CD4-positive, alpha-beta T cell (primary cell): ENCODE results near the gene TENM4. TPM values are rescaled to one million over a fixed set of nuclear protein-coding genes. Genes with fewer than 3 reads are reported as not detected.

ENCODE experiments used
- ATAC-seq: fragments of 200-7000 bp; cut with Tn5 transposase; one replicate; pipeline ENCODE4 v1.10.0; 2022; ENCODE audit warnings: mild to moderate bottlenecking; ENCODE audit not compliant: poor library complexity
- CTCF ChIA-PET: fragments of 350-600 bp; sonication (Branson Sonifier 250); formaldehyde crosslinking; loops from one replicate; lab custom pipeline; 2021; ENCODE audit warnings: antibody characterized with exemption, inconsistent platforms; lab: Charles Lee
- POLR2A ChIA-PET: fragments of 350-600 bp; sonication (Branson Sonifier 250); formaldehyde crosslinking; loops from one replicate; lab custom pipeline; 2021; ENCODE audit warnings: antibody characterized with exemption, inconsistent platforms; lab: Charles Lee
- DNase-seq, 14 experiments: peaks; one replicate each; pipeline ENCODE4 v3.0.0-alpha.2; 2013 to 2020; ENCODE audit warnings: mixed read lengths in 2 of 14
- H3K27ac ChIP-seq, 2 donors: one replicate each; pipeline versions ENCODE4 v1.5.1 to v1.7.0; 2013; ENCODE audit warnings: low read length in 2 of 2, low read depth in 1 of 2, mild to moderate bottlenecking in 1 of 2
- H3K27me3 ChIP-seq, 2 experiments: 1 replicate in 1 of 2; 2 replicates in 1 of 2; pipeline versions ENCODE4 v1.6.1 to v1.7.0; 2013; ENCODE audit warnings: low read length in 2 of 2, control low read depth in 1 of 2, mild to moderate bottlenecking in 1 of 2, moderate library complexity in 1 of 2; ENCODE audit not compliant: insufficient read depth in 2 of 2, control insufficient read depth in 1 of 2
- H3K36me3 ChIP-seq: one replicate; pipeline ENCODE4 v1.6.1; 2013; ENCODE audit warnings: low read length, control low read depth; ENCODE audit not compliant: insufficient read depth
- H3K4me1 ChIP-seq: one replicate; pipeline ENCODE4 v1.6.1; 2013; ENCODE audit warnings: low read length, control low read depth; ENCODE audit not compliant: insufficient read depth
- H3K4me3 ChIP-seq: one replicate; pipeline ENCODE4 v1.5.1; 2013; ENCODE audit warnings: mild to moderate bottlenecking, low read length, moderate library complexity
- H3K9me3 ChIP-seq, 2 experiments: 1 replicate in 1 of 2; 2 replicates in 1 of 2; pipeline versions ENCODE4 v1.6.1 to v1.7.0; 2013; ENCODE audit warnings: low read length in 2 of 2, mild to moderate bottlenecking in 2 of 2, control low read depth in 1 of 2, moderate library complexity in 1 of 2; ENCODE audit not compliant: control insufficient read depth in 1 of 2, insufficient read depth in 1 of 2
- H3K27ac Mint-ChIP-seq: one replicate; pipeline ENCODE4 v1.8.0; 2020; ENCODE audit warnings: mixed read lengths
- H3K27me3 Mint-ChIP-seq: one replicate; pipeline ENCODE4 v1.8.0; 2021; ENCODE audit warnings: mixed read lengths
- H3K36me3 Mint-ChIP-seq: one replicate; pipeline ENCODE4 v1.8.0; 2021; ENCODE audit warnings: low read depth, mixed read lengths
- H3K4me1 Mint-ChIP-seq: one replicate; pipeline ENCODE4 v1.8.0; 2021; ENCODE audit warnings: low read depth, mixed read lengths
- H3K4me3 Mint-ChIP-seq: one replicate; pipeline ENCODE4 v1.8.0; 2020; ENCODE audit warnings: mild to moderate bottlenecking, mixed read lengths
- H3K9me3 Mint-ChIP-seq: one replicate; pipeline ENCODE4 v1.8.0; 2020; ENCODE audit warnings: mixed read lengths
- intact Hi-C, 2 experiments: fragments of 100-400 bp; cut with DNase I in 1 of 2; cut with micrococcal nuclease in 1 of 2; formaldehyde crosslinking; loops; one replicate each; pipeline versions ENCODE4 v1.15.1 to v1.9.0; 2023 to 2025; cut with DNase I, micrococcal nuclease
- total RNA-seq, 174 experiments: library from RNA in 2 of 174; stranded (reverse) in 2 of 174; gene quantifications; one replicate each; pipeline ENCODE4 v1.2.3 and lab custom pipeline; 2021 to 2026
- TF ChIP-seq, protein P1 (sequence below): fragments of 200-600 bp; IDR thresholded peaks from one replicate; pipeline ENCODE4 v1.8.0; 2022; ENCODE audit warnings: antibody characterized with exemption, mild to moderate bottlenecking

The TENM4 gene
- total RNA-seq, 2 experiments from 2014 or later = 0.22 to 0.31 TPM

DNA sequence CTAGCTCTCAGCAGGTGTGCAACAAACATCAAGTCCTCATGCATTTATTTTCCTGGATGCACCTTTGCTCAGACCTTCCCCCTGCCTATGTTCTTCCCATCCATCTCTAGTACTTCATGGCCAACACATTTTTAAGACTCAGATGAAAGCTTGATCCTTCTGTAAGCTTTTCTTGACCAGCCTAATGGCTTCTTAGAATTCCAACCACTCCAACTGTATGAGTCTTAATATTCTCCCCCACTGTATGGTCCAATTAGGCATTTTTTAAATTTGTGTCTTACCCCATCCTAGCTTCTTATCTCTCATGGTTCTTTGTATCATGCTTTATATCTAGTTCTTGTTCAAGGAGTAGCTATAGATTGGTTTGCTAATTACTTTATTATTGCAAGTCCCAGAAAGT is 44.8 kb downstream of the TENM4 start:
- ChIA-PET POLR2A (no interaction called here), CTCF (no interaction called here)
- Mint-ChIP-seq H3K4me1 (no peaks in the 10 kb centered on the region), H3K27me3 (peaks cover 4% of the 10 kb centered on the region), H3K9me3 (peaks cover 2% of the 10 kb centered on the region), H3K4me3 (no peak overlapping the region), H3K27ac (no peak overlapping the region), H3K36me3 (no peaks in the 10 kb centered on the region)
- Histone ChIP-seq H3K36me3 (no peaks in the 10 kb centered on the region), H3K27ac (no peak overlapping the region), H3K27me3 (no peaks in the 10 kb centered on the region), H3K9me3 (no peaks in the 10 kb centered on the region), H3K4me3 (no peak overlapping the region), H3K4me1 (no peaks in the 10 kb centered on the region)
- ATAC-seq (no peak), DNase-seq (no peak)
- intact Hi-C loops = no loop called here
- TF ChIP-seq, protein P1, sequence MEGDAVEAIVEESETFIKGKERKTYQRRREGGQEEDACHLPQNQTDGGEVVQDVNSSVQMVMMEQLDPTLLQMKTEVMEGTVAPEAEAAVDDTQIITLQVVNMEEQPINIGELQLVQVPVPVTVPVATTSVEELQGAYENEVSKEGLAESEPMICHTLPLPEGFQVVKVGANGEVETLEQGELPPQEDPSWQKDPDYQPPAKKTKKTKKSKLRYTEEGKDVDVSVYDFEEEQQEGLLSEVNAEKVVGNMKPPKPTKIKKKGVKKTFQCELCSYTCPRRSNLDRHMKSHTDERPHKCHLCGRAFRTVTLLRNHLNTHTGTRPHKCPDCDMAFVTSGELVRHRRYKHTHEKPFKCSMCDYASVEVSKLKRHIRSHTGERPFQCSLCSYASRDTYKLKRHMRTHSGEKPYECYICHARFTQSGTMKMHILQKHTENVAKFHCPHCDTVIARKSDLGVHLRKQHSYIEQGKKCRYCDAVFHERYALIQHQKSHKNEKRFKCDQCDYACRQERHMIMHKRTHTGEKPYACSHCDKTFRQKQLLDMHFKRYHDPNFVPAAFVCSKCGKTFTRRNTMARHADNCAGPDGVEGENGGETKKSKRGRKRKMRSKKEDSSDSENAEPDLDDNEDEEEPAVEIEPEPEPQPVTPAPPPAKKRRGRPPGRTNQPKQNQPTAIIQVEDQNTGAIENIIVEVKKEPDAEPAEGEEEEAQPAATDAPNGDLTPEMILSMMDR = no peak

DNA sequence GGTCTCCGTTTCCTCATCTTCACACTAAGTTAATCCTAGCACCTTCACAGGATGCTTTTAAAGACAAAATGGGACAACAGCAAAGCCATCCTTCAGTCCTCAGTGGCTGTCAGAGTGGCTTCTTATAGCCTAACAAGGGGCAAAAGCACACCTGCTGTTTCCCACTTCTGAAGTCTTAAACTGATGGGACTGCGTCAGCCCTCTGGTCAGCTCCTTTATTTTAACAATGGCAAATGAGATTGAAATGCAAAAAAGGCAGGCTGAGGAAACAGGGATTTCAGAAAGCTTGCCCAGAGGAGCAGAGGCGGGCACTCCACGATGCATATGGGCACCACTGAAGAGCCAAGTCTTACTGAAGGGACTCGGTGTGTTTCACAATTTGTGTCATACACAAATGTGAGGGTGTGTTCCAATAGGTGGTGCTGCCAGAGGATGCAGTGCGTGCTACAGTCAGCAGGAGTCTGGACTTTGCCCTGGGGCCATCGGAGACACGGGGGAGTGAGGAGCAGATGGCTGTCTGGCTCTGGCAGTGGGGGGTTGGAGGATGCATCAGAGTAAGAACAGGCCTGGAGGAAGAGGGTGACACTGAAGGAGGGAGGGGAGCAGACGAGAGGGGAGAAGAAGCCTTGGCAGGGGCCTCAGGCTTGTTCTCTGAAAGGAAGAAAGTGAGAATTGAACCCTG is 47.3 kb downstream of the TENM4 start:
- H3K4me1 Mint-ChIP-seq = no peaks in the 10 kb centered on the region
- POLR2A ChIA-PET = no interaction called here

DNA sequence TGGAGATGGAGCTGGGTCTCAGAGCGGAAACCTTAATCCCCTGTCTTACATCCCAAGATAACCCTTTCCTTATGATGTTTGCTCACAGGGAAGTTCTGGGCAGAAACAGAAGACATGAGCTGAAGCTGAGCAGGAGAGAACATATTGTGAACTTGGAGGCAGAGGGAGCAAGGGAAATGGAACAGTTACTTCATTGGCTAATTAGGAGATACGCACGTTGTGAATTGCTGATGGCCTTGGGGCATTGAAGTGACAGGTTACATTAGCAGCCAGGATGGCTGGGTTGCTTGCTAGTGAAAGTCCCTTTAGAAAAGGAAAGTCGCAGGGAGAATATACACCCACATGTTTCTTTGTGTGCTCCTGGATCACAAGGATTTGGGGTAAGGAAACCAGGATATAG is 48.7 kb downstream of the TENM4 start:
- H3K27me3 ChIP-seq = no peaks in the 10 kb centered on the region
- POLR2A ChIA-PET = no interaction called here
- no peaks in the 10 kb centered on the region for H3K36me3 Mint-ChIP-seq
- TF ChIP-seq, protein P1 = no peak
- H3K4me3 ChIP-seq = no peak overlapping the region
- peaks cover 2% of the 10 kb centered on the region for H3K9me3 Mint-ChIP-seq
- no peaks in the 10 kb centered on the region for H3K4me1 ChIP-seq
- H3K27ac ChIP-seq = no peak overlapping the region
- no peaks in the 10 kb centered on the region for H3K36me3 ChIP-seq
- intact Hi-C loops = no loop called here
- H3K9me3 ChIP-seq = no peaks in the 10 kb centered on the region
- CTCF ChIA-PET = no interaction called here
- no peak overlapping the region for H3K27ac Mint-ChIP-seq
- ATAC-seq (no peak), DNase-seq (no peak)
- H3K4me1 Mint-ChIP-seq = no peaks in the 10 kb centered on the region
- peaks cover 4% of the 10 kb centered on the region for H3K27me3 Mint-ChIP-seq
- no peak overlapping the region for H3K4me3 Mint-ChIP-seq

More for the DNA sequence above, 47.3 kb downstream of the TENM4 start:
- Mint-ChIP-seq H3K9me3 (peaks cover 2% of the 10 kb centered on the region), H3K36me3 (no peaks in the 10 kb centered on the region), H3K27me3 (peaks cover 4% of the 10 kb centered on the region), H3K4me3 (no peak overlapping the region), H3K27ac (no peak overlapping the region)
- ATAC-seq (no peak), DNase-seq (no peak)
- Histone ChIP-seq H3K4me3 (no peak overlapping the region), H3K27me3 (no peaks in the 10 kb centered on the region), H3K4me1 (no peaks in the 10 kb centered on the region), H3K27ac (no peak overlapping the region), H3K9me3 (no peaks in the 10 kb centered on the region), H3K36me3 (no peaks in the 10 kb centered on the region)
- intact Hi-C loops = no loop called here
- CTCF ChIA-PET = no interaction called here
- TF ChIP-seq, protein P1 = no peak
